MM.1S (cell line): Measurements from ENCODE around the gene ASGR1.

Experiments used
- CTCF ChIP-seq: fragments of 300-600 bp; sonication (generic); IDR thresholded peaks from 2 replicates; pipeline ENCODE4 v1.5.1; 2016; ENCODE audit warnings: antibody characterized with exemption, low read length, mixed read lengths
- EZH2 ChIP-seq: fragments of 300-600 bp; sonication (generic); optimal IDR thresholded peaks from 2 replicates; pipeline ENCODE3; 2017; ENCODE audit warnings: low read depth, mild to moderate bottlenecking, antibody characterized with exemption, low read length, mixed read lengths
- EZH2phosphoT487 ChIP-seq: fragments of 300-600 bp; sonication (generic); IDR thresholded peaks from 2 replicates; pipeline ENCODE4 v1.6.1; 2018; ENCODE audit warnings: antibody characterized with exemption, low read length

GRCh38 chr17:7207120-7208001, 28.2 kb upstream of the ASGR1 start:
- TF ChIP-seq CTCF (no peak), EZH2 (no peak), EZH2phosphoT487 (no peak)
